Upper lobe of left lung (tissue), 6 donors: ENCODE data around the gene HLA-DRA. TPM values are rescaled to one million over a fixed set of nuclear protein-coding genes. Genes with fewer than 3 reads are reported as not detected.
A peak's percentile ranks its signal among the peaks of the same experiment; 100 is the strongest.

Experiments used
- ATAC-seq, 2 donors: fragments of 200-7000 bp; cut with Tn5 transposase; one replicate each; pipeline ENCODE4 v1.9.1; 2022; ENCODE audit warnings: mild to moderate bottlenecking in 2 of 2, moderate library complexity in 2 of 2; ENCODE audit not compliant: low FRiP score in 2 of 2
- DNase-seq, 2 donors: peaks; one replicate each; pipeline ENCODE4 v3.0.0-alpha.2; 2019 to 2020
- H3K27ac ChIP-seq, 4 donors: fragments of 200-600 bp; sonication (generic); one replicate each; pipeline ENCODE4 v1.5.1; 2016 to 2019
- H3K27me3 ChIP-seq, 4 donors: fragments of 200-600 bp; sonication (generic); one replicate each; pipeline ENCODE4 v1.5.1; 2017 to 2019
- H3K36me3 ChIP-seq, 4 donors: fragments of 200-600 bp; sonication (generic); one replicate each; pipeline ENCODE4 v1.5.1; 2016 to 2019
- H3K4me1 ChIP-seq, 4 donors: fragments of 200-600 bp; sonication (generic); one replicate each; pipeline ENCODE4 v1.5.1; 2018 to 2019
- H3K4me3 ChIP-seq, 4 donors: fragments of 200-600 bp; sonication (generic); one replicate each; pipeline ENCODE4 v1.5.1; 2017 to 2019; ENCODE audit warnings: mild to moderate bottlenecking in 2 of 4, moderate library complexity in 1 of 4
- H3K9me3 ChIP-seq, 4 donors: fragments of 200-600 bp; sonication (generic); one replicate each; pipeline ENCODE4 v1.5.1; 2018 to 2019
- EP300 ChIP-seq, 4 donors: sonication (generic); formaldehyde crosslinking; IDR thresholded peaks; one replicate each; pipeline ENCODE4 v1.5.1; 2017; ENCODE audit warnings: antibody characterized with exemption in 4 of 4, control low read depth in 2 of 4
- POLR2A ChIP-seq, 4 donors: fragments of 450-650 bp; IDR thresholded peaks; one replicate each; pipeline ENCODE4 v1.5.1; 2016 to 2017; ENCODE audit warnings: antibody characterized with exemption in 4 of 4, mild to moderate bottlenecking in 2 of 4
- POLR2AphosphoS5 ChIP-seq, 2 donors: sonication (generic); formaldehyde crosslinking; IDR thresholded peaks; one replicate each; pipeline ENCODE4 v1.5.1; 2017; ENCODE audit warnings: antibody characterized with exemption in 2 of 2
- WGBS, 2 donors: methylation state at CpG; one replicate each; pipeline ENCODE4 v1.1.5; 2017 to 2018; 5-methylcytosine and 5-hydroxymethylcytosine counted together
- total RNA-seq, 6 donors: library from RNA; depleted of rRNA in 4 of 6; stranded (reverse); fragments of >200 nt in 4 of 6; gene quantifications; one replicate each; pipeline versions ENCODE4 v1.1.0 to v1.2.1, GENCODE V29; 2016 to 2021
- TF ChIP-seq, protein P1 (sequence below), 6 experiments: fragments of 450-650 bp in 4 of 6; fragments of 200-600 bp in 2 of 6; sonication (generic) in 2 of 6; IDR thresholded peaks; one replicate each; pipeline ENCODE4 v1.5.1; 2016 to 2019; ENCODE audit warnings: antibody characterized with exemption in 6 of 6
- donor health status: DM: no; HTN: no; CAD: no; lungs with moderate emphysema.
- donor health status: DM: no; HTN: yes; CAD: no; lungs with severe emphysema.

Gene HLA-DRA
- total RNA-seq, 6 donors from 2014 or later, result 202 to 2,231 (median 1,304) TPM

DNA sequence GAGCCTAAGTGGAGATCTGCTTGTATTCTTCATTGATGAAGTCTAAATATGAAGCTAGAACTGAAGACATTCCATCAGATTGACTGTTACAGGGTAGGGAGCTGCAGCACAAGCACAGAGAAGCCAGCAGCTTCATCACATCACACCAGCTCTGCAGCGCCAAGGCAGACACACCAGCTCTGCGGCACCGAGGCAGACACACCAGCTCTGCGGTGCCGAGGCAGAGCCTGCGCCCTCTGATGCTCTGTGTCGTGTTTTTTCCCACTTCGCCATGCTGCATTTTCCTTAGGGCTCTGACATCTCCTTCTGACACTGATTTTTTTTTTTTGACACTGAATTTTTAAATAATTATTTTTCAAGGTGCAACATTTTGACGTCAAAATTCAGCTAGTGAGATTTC, 33.5 kb upstream of the HLA-DRA start:
- TF ChIP-seq, protein P1, sequence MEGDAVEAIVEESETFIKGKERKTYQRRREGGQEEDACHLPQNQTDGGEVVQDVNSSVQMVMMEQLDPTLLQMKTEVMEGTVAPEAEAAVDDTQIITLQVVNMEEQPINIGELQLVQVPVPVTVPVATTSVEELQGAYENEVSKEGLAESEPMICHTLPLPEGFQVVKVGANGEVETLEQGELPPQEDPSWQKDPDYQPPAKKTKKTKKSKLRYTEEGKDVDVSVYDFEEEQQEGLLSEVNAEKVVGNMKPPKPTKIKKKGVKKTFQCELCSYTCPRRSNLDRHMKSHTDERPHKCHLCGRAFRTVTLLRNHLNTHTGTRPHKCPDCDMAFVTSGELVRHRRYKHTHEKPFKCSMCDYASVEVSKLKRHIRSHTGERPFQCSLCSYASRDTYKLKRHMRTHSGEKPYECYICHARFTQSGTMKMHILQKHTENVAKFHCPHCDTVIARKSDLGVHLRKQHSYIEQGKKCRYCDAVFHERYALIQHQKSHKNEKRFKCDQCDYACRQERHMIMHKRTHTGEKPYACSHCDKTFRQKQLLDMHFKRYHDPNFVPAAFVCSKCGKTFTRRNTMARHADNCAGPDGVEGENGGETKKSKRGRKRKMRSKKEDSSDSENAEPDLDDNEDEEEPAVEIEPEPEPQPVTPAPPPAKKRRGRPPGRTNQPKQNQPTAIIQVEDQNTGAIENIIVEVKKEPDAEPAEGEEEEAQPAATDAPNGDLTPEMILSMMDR (IDR thresholded peaks at IDR 0.05), result no peak
- TF ChIP-seq POLR2A (IDR thresholded peaks at IDR 0.05) (no peak), POLR2AphosphoS5 (IDR thresholded peaks at IDR 0.05) (no peak), EP300 (IDR thresholded peaks at IDR 0.05) (no peak)
- Histone ChIP-seq H3K4me3 (no peak overlapping the region), H3K36me3 (no peaks in the 10 kb centered on the region), H3K4me1 (no peaks in the 10 kb centered on the region), H3K27ac (no peak overlapping the region), H3K27me3 (peaks cover 0 to 2% (median 0%) of the 10 kb centered on the region in 4 donors), H3K9me3 (no peaks in the 10 kb centered on the region)
- 78 to 88% methylated on average over 9 of the region's 9 CpGs for WGBS, 2 donors
- no peak for ATAC-seq
- DNase-seq, result peak in 1 of 2 donors; percentile 38

DNA sequence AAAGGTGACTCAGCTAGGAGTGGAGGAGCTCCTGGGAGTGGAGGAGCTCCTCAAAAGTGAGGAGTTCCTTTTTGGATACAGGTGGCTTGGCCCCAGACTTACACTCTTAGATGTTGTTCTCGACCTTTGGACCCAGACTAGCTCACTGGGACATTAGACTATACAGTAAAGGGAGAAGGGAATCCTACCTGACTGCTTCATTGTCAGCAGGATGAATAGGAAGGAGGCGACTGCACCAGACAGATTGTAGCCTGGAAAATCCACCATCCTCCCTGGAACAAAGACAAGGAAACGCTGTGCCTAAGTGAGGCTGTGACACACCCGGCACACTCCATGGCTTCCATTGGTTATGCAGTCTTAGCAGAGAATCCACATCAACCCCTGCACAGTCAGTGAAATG, 32.8 kb upstream of the HLA-DRA start, which contains the start of gene BTNL2:
Gene BTNL2 (minus strand): TSS at position 325 of the 400 bp plus-strand sequence. CDS start 58 bp downstream, at position 267.
- peaks cover 0 to 2% (median 0%) of the 10 kb centered on the region in 4 donors for H3K27me3 ChIP-seq
- ATAC-seq, result no peak

DNA sequence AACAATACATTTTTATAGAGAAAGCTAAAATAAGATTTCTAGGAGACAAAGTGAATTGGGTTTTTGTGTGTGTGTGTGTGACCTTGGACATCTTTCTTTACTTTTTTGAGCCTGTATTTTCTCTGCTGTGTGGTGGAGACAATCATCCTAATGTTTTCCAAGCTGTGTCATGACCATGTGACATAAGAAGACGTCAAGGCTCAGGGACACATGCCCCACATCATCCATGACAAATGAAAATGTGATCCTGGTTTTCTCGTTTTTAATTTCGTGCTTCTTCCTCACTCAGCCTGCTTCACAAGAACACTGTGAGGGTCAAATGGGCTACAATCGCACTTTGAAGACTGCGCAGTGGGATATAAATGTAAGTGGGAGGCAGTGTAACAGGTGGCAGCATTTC, 28.8 kb upstream of the HLA-DRA start:
- Histone ChIP-seq H3K9me3 (no peaks in the 10 kb centered on the region), H3K36me3 (no peaks in the 10 kb centered on the region), H3K4me1 (peaks cover 4 to 9% (median 7%) of the 10 kb centered on the region in 4 donors), H3K27me3 (peaks cover 0 to 2% (median 0%) of the 10 kb centered on the region in 4 donors), H3K4me3 (no peak overlapping the region), H3K27ac (no peak overlapping the region)
- TF ChIP-seq, protein P1 (IDR thresholded peaks at IDR 0.05), result no peak
- TF ChIP-seq POLR2AphosphoS5 (IDR thresholded peaks at IDR 0.05) (no peak), POLR2A (IDR thresholded peaks at IDR 0.05) (no peak), EP300 (IDR thresholded peaks at IDR 0.05) (no peak)
- DNase-seq, result no peak
- ATAC-seq, result no peak
- 53 to 60% methylated on average over 5 of the region's 5 CpGs for WGBS, 2 donors

More for the DNA sequence above, 32.8 kb upstream of the HLA-DRA start, which contains the start of gene BTNL2:
- no peaks in the 10 kb centered on the region for H3K36me3 ChIP-seq
- H3K9me3 ChIP-seq, result no peaks in the 10 kb centered on the region
- WGBS, 2 donors, result 56 to 67% methylated on average over 4 of the region's 4 CpGs
- no peak within 1 kb of the TSS for H3K27ac ChIP-seq
- TF ChIP-seq EP300 (IDR thresholded peaks at IDR 0.05), result no peak
- TF ChIP-seq, protein P1 (IDR thresholded peaks at IDR 0.05), result no peak
- no peak for TF ChIP-seq POLR2AphosphoS5 (IDR thresholded peaks at IDR 0.05)
- TF ChIP-seq POLR2A (IDR thresholded peaks at IDR 0.05), result no peak
- no peak within 1 kb of the TSS for H3K4me3 ChIP-seq
- H3K4me1 ChIP-seq, result no peaks in the 10 kb centered on the region
- no peak for DNase-seq

DNA sequence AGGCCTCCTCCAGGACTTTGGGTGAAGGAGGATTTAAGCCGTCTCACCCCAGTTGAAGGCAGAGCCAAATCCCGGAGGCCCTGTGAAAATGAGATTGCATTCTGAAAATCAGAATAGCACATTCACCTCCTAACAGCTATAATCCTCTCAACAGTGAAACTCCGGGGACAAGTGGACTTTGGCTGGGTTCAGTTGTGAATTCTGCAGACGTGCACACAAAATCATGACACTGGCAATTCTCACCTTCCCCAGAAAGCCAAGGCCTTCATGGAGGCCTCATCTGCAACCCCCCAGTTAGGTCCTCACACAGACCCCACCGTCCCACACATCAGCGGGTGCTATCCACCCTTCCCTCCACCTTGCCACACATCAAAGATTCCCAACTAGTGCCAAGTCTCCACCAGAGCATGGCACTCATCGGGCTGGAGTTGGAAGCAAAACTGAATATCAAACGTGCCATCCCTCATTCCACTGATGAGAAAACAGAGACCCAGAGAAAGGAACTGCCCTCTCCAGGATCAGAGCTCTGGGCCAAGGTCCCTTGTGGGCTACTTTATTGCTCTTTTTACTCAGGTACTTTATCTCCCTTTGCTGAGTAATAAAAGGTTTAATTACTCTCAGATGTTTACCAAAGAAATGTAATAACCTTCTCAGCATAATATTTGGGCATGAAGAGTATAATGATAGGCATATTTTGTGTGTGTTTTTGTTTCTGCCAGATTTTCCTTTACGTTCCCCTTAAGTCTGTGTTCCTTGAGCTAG, 27.9 kb upstream of the HLA-DRA start:
- DNase-seq (no peak), ATAC-seq (no peak)
- no peaks in the 10 kb centered on the region for H3K9me3 ChIP-seq
- H3K27me3 ChIP-seq, result peaks cover 0 to 3% (median 0%) of the 10 kb centered on the region in 4 donors
- TF ChIP-seq POLR2AphosphoS5 (IDR thresholded peaks at IDR 0.05) (no peak), POLR2A (IDR thresholded peaks at IDR 0.05) (no peak)
- H3K4me1 ChIP-seq, result peaks cover 4 to 9% (median 7%) of the 10 kb centered on the region in 4 donors
- H3K27ac ChIP-seq, result no peak overlapping the region
- H3K4me3 ChIP-seq, result no peak overlapping the region
- 81 to 84% methylated on average over 9 of the region's 9 CpGs for WGBS, 2 donors
- H3K36me3 ChIP-seq, result no peaks in the 10 kb centered on the region

DNA sequence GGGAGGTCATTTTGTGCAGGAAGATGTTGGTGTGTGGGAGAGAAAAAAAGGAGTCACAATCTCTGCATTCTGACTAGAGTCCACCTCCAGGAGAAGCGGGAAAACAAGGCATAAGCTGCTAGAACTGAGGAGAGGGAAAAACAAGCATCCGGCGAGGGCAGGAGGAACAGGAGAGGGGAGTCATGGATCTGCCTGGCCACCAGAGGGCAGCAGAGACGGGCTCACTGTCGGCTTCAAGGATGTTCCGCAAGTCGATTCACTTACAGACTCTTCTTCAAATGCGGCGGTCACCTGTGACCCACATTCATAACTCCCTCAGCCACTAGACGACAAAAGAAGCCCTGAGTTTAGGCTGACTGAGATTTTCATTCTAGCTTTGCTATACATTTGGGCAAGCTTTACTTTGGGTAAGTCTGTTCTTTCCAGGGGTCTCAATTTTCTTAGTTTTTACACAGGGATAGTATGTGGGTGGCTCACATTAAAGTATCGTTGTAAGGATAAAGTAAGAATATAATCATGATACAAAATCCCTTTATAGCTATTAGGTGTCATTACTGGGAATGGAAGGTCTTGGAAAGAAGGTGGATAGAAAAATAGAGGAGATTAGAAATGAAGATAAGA, 26.1 kb upstream of the HLA-DRA start:
- peaks cover 0 to 3% (median 0%) of the 10 kb centered on the region in 4 donors for H3K27me3 ChIP-seq
- WGBS, 2 donors, result 7 to 9% methylated on average over 11 of the region's 11 CpGs
- peaks cover 4 to 9% (median 7%) of the 10 kb centered on the region in 4 donors for H3K4me1 ChIP-seq
- H3K4me3 ChIP-seq, result no peak overlapping the region
- no peak overlapping the region for H3K27ac ChIP-seq
- H3K9me3 ChIP-seq, result no peaks in the 10 kb centered on the region
- ATAC-seq (peak; percentile 92 to 93), DNase-seq (peak in 1 of 2 donors; percentile 86)
- H3K36me3 ChIP-seq, result no peaks in the 10 kb centered on the region
- TF ChIP-seq, protein P1 (IDR thresholded peaks at IDR 0.05), result peak; percentile 83 to 92 (median 90)
- TF ChIP-seq POLR2AphosphoS5 (IDR thresholded peaks at IDR 0.05) (no peak), EP300 (IDR thresholded peaks at IDR 0.05) (no peak)
